Lower leg skin (tissue), 4 donors: ENCODE data around the gene NR3C2. TPM values are rescaled to one million over a fixed set of nuclear protein-coding genes. Genes with fewer than 3 reads are reported as not detected.

Experiments used
- DNase-seq, 2 donors: peaks; one replicate each; pipeline ENCODE4 v3.0.0-alpha.2; 2019; ENCODE audit warnings: low spot score in 2 of 2
- H3K4me3 ChIP-seq: fragments of 200-600 bp; sonication (generic); 2 replicates; pipeline ENCODE4 v1.5.1; 2017; ENCODE audit warnings: mild to moderate bottlenecking, low read depth; ENCODE audit not compliant: poor library complexity, severe bottlenecking
- CTCF ChIP-seq, 3 donors: fragments of 450-650 bp; IDR thresholded peaks; one replicate each; pipeline ENCODE4 v1.5.1; 2016; ENCODE audit warnings: antibody characterized with exemption in 3 of 3, mild to moderate bottlenecking in 3 of 3, moderate library complexity in 2 of 3
- POLR2A ChIP-seq, 2 donors: fragments of 450-650 bp; IDR thresholded peaks; one replicate each; pipeline ENCODE4 v1.6.1; 2016 to 2017; ENCODE audit warnings: antibody characterized with exemption in 2 of 2, mild to moderate bottlenecking in 1 of 2, moderate library complexity in 1 of 2
- WGBS, 2 donors: methylation state at CpG; one replicate each; pipeline ENCODE4 v1.1.5; 2018; 5-methylcytosine and 5-hydroxymethylcytosine counted together
- intact Hi-C: fragments of 100-400 bp; cut with DNase I; formaldehyde crosslinking; loops from one replicate; pipeline ENCODE4 v1.15.0; 2023; ENCODE audit warnings: low total_unique reads
- total RNA-seq, 4 donors: library from RNA; depleted of rRNA; stranded (reverse); fragments of >200 nt; gene quantifications; one replicate each; pipeline ENCODE4 v1.1.0, GENCODE V29; 2016

NR3C2 gene
- total RNA-seq, 4 donors from 2014 or later: 9.7 to 21.3 (median 10.6) TPM

GRCh38 chr4:148349153-148349552 is 93.1 kb downstream of the NR3C2 start:
- no peak for DNase-seq
- H3K4me3 ChIP-seq: no peak overlapping the region
- intact Hi-C loops: no loop called here
- TF ChIP-seq CTCF (IDR thresholded peaks at IDR 0.05) (no peak), POLR2A (IDR thresholded peaks at IDR 0.05) (no peak)
- WGBS, 2 donors: 74 to 83% methylated on average over 2 of the region's 2 CpGs

- no peak overlapping the region for H3K4me3 ChIP-seq
- DNase-seq: no peak
- WGBS, 2 donors: 94 to 98% methylated on average over 2 of the region's 2 CpGs
- intact Hi-C loops: no loop called here
- TF ChIP-seq CTCF (IDR thresholded peaks at IDR 0.05) (no peak), POLR2A (IDR thresholded peaks at IDR 0.05) (no peak)
These were observed 95.6 kb downstream of the NR3C2 start for GRCh38 chr4:148346657-148347056.

GRCh38 chr4:148345509-148345908 is 96.7 kb downstream of the NR3C2 start:
- DNase-seq: no peak
- WGBS, 2 donors: 72 to 73% methylated on average over 5 of the region's 5 CpGs
- H3K4me3 ChIP-seq: no peak overlapping the region
- intact Hi-C loops: no loop called here
- TF ChIP-seq POLR2A (IDR thresholded peaks at IDR 0.05): no peak
- TF ChIP-seq CTCF (IDR thresholded peaks at IDR 0.05): no peak

GRCh38 chr4:148344941-148345340 is 97.3 kb downstream of the NR3C2 start:
- no peak for TF ChIP-seq POLR2A (IDR thresholded peaks at IDR 0.05)
- TF ChIP-seq CTCF (IDR thresholded peaks at IDR 0.05): no peak
- no peak overlapping the region for H3K4me3 ChIP-seq
- WGBS, 2 donors: 37 to 46% methylated on average over 1 of the region's 1 CpG
- DNase-seq: no peak
- intact Hi-C loops: no loop called here

GRCh38 chr4:148344352-148344751 is 97.9 kb downstream of the NR3C2 start:
- no peak for TF ChIP-seq POLR2A (IDR thresholded peaks at IDR 0.05)
- no peak for TF ChIP-seq CTCF (IDR thresholded peaks at IDR 0.05)
- whole genome bisulfite sequencing, 2 donors: 76 to 85% methylated on average over 2 of the region's 2 CpGs
- intact Hi-C loops: no loop called here
- no peak for DNase-seq
- no peak overlapping the region for H3K4me3 ChIP-seq
